Measurements from ENCODE around the gene POU3F1. TPM values are rescaled to one million over a fixed set of nuclear protein-coding genes. Genes with fewer than 3 reads are reported as not detected.
"Not testable (repeated sequence)": the region's sequence is repeated elsewhere in the genome, so short reads cannot be mapped to it uniquely, and the experiment has no call there.

Gene POU3F1
- total RNA-seq, 1 donor: under 0.01 TPM

GRCh38 chr1:38037221-38037939, 9.2 kb downstream of the POU3F1 start:
- TF ChIP-seq, protein P1, sequence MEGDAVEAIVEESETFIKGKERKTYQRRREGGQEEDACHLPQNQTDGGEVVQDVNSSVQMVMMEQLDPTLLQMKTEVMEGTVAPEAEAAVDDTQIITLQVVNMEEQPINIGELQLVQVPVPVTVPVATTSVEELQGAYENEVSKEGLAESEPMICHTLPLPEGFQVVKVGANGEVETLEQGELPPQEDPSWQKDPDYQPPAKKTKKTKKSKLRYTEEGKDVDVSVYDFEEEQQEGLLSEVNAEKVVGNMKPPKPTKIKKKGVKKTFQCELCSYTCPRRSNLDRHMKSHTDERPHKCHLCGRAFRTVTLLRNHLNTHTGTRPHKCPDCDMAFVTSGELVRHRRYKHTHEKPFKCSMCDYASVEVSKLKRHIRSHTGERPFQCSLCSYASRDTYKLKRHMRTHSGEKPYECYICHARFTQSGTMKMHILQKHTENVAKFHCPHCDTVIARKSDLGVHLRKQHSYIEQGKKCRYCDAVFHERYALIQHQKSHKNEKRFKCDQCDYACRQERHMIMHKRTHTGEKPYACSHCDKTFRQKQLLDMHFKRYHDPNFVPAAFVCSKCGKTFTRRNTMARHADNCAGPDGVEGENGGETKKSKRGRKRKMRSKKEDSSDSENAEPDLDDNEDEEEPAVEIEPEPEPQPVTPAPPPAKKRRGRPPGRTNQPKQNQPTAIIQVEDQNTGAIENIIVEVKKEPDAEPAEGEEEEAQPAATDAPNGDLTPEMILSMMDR (IDR thresholded peaks at IDR 0.05; ENCODE audit: insufficient read depth, low read depth, low read length): peak; percentile 43

DNA sequence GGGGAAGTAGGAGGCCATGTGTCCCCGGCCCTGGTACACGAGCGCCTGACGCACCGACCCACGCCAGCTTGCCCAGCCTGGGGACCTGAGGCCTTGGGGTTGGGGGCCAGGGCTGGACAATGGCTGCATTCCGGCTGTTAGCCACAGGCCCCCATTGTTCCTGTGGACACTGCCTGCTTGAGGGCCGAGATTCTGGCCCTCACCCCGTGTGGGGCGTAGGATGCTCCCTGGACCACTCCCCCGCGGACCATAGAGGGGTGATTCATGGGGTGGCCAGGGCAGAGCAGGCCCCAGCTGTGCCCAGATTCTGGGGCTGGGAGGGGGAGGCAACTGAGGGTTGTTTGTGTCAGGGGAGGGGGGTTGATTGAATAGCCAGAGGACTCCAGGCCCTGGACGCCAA, 11.7 kb downstream of the POU3F1 start:
- no peak overlapping the region for H3K4me3 ChIP-seq (ENCODE audit: low read depth, low read length)
- TF ChIP-seq, protein P1 (IDR thresholded peaks at IDR 0.05; ENCODE audit: insufficient read depth, low read depth, low read length): no peak

More at GRCh38 chr1:38037221-38037939, 9.2 kb downstream of the POU3F1 start:
- H3K4me3 ChIP-seq (ENCODE audit: low read depth, low read length): no peak overlapping the region
- peak; percentile 67 for DNase-seq (ENCODE audit: low read depth)

GRCh38 chr1:38032992-38033391, 13.6 kb downstream of the POU3F1 start:
- not testable (repeated sequence) for DNase-seq (ENCODE audit: low read depth); H3K4me3 ChIP-seq (ENCODE audit: low read depth, low read length)

More for the DNA sequence above, 11.7 kb downstream of the POU3F1 start:
- DNase-seq (ENCODE audit: low read depth): no peak

GRCh38 chr1:38031513-38031866, 15.1 kb downstream of the POU3F1 start:
- DNase-seq (ENCODE audit: low read depth): no peak
- TF ChIP-seq, protein P1 (IDR thresholded peaks at IDR 0.05; ENCODE audit: insufficient read depth, low read depth, low read length): no peak

DNA sequence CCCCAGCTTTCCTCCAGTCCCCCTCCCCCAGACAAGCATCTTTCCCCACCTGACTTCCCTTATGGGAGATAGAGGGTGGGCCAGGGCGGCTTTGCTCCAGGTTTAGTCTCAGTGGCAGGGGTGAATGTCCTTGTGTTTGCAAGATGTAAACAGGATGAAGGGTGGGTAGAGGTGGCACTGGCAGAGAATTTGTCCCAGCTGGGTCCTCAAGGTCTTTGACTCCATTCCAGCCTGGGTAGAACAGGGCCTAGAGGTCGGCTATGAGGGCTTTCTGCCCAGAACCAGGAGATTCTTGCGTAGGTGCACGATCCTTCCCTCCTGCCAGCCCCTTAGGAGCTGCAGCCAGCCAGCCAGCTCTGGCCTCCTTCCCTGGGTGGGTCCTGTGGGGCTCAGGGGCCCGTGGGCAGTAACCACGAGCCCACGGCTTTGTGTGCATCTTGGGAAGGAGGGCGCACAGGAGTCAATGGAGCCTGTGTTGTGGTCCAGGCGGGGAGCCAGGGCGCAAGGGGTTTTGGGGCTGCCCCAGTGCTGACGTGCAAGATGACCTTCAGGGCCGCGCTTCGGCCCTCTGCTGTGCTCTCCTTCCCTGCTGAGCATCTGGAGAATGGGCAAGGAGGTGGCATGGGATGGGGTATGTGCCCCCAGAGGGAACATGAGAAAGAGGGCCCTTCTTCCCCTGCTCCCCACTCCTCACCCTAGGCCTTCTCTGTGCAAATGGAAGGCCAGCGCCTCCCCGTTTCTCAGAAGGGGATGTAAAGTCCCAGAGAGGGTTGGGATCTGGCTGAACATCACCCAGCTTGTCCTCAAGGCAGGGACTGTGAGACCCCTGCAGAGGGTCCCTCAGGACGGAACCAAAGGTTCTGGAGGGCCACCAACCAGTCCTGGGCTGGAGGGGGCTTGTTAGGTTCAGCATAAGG, 15.7 kb downstream of the POU3F1 start:
- H3K4me3 ChIP-seq (ENCODE audit: low read depth, low read length): no peak overlapping the region
- no peak for DNase-seq (ENCODE audit: low read depth)
- TF ChIP-seq, protein P1 (IDR thresholded peaks at IDR 0.05; ENCODE audit: insufficient read depth, low read depth, low read length): no peak

More at GRCh38 chr1:38031513-38031866, 15.1 kb downstream of the POU3F1 start:
- H3K4me3 ChIP-seq (ENCODE audit: low read depth, low read length): no peak overlapping the region

- peak overlapping the region; percentile 6 for H3K4me3 ChIP-seq (ENCODE audit: low read depth, low read length)
- DNase-seq (ENCODE audit: low read depth): peak; percentile 83
- TF ChIP-seq, protein P1 (IDR thresholded peaks at IDR 0.05; ENCODE audit: insufficient read depth, low read depth, low read length): no peak
These were observed 16.7 kb downstream of the POU3F1 start for GRCh38 chr1:38029685-38030511.
